Measurements from ENCODE around the gene RTP2.
A peak's percentile ranks its signal among the peaks of the same experiment; 100 is the strongest.

RTP2 gene

DNA sequence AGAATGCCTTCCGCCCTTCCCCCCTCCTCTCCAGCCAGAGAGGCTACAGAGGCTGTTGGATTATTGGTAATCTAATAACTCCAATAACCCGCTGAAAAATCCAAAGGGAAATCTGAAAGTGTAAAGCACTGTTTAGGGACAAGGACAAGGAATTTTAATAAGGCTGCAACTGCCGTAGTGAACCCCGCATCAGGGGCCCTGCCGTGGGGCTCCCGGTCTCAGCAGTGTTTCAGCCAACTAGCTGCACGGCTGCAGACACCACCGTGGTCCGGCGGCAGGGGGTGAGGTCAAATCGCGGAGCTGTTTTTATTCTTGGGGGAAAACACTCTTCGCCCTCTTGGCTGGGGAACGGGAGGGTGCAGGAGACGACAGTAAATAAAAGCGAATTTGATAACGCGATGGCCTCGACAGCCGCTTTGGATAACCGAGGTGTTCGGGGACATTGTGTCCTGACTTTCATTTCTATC lies 36.8 kb upstream of the RTP2 start:
- Histone ChIP-seq H3K36me3 (ENCODE audit: control insufficient read depth in 1 of 2, insufficient read depth in 2 of 2, low read depth in 1 of 2, low read length in 2 of 2) (peaks cover 0 to 7% of the 10 kb centered on the region in 2 experiments), H3K14ac (ENCODE audit: low read length in 2 of 2) (no peak overlapping the region), H3K18ac (ENCODE audit: low read depth in 1 of 2, low read length in 2 of 2) (peak overlapping the region; percentile 85 to 90), H2AFZ (ENCODE audit: low read depth, low read length) (no peak overlapping the region), H3K4me1 (ENCODE audit: control insufficient read depth, insufficient read depth, low read depth, low read length) (peaks cover 22% of the 10 kb centered on the region), H3K4ac (ENCODE audit: low read depth in 1 of 2, low read length in 2 of 2) (peak overlapping the region in 1 of 2 experiments; percentile 42), H3K27me3 (ENCODE audit: control insufficient read depth in 1 of 2, insufficient read depth in 1 of 2, low read length in 2 of 2) (no peaks in the 10 kb centered on the region), H3K27ac (ENCODE audit: low read length, poor library complexity, severe bottlenecking) (peak overlapping the region; percentile 84), H2BK15ac (ENCODE audit: low read depth, poor library complexity, severe bottlenecking) (no peak overlapping the region), H2AK5ac (ENCODE audit: low read length, severe bottlenecking) (no peak overlapping the region), H3K79me1 (replicated peaks; ENCODE audit: low read length, poor library complexity, severe bottlenecking) (peaks cover 15% of the 10 kb centered on the region), H3K4me2 (ENCODE audit: low read length, poor library complexity, severe bottlenecking) (peak overlapping the region; percentile 87), H3K4me3 (ENCODE audit: insufficient read depth in 1 of 2, low read depth in 1 of 2, low read length in 2 of 2) (peak overlapping the region; percentile 43 to 86), H3K9ac (ENCODE audit: low read length) (peak overlapping the region; percentile 100), H3K9me3 (ENCODE audit: control insufficient read depth, low read length) (no peaks in the 10 kb centered on the region), H2BK12ac (ENCODE audit: low read length in 2 of 2) (peak overlapping the region; percentile 68 to 93), H2BK120ac (ENCODE audit: low read depth, low read length) (peak overlapping the region; percentile 71), H3K23ac (ENCODE audit: low read length in 2 of 2) (no peak overlapping the region), H2BK5ac (ENCODE audit: low read depth, low read length, poor library complexity, severe bottlenecking) (no peak overlapping the region), H4K91ac (ENCODE audit: low read length) (no peak overlapping the region), H4K8ac (ENCODE audit: low read length) (no peak overlapping the region)
- WGBS, result 2% methylated on average over 21 of the region's 22 CpGs
- no peak for DNase-seq

DNA sequence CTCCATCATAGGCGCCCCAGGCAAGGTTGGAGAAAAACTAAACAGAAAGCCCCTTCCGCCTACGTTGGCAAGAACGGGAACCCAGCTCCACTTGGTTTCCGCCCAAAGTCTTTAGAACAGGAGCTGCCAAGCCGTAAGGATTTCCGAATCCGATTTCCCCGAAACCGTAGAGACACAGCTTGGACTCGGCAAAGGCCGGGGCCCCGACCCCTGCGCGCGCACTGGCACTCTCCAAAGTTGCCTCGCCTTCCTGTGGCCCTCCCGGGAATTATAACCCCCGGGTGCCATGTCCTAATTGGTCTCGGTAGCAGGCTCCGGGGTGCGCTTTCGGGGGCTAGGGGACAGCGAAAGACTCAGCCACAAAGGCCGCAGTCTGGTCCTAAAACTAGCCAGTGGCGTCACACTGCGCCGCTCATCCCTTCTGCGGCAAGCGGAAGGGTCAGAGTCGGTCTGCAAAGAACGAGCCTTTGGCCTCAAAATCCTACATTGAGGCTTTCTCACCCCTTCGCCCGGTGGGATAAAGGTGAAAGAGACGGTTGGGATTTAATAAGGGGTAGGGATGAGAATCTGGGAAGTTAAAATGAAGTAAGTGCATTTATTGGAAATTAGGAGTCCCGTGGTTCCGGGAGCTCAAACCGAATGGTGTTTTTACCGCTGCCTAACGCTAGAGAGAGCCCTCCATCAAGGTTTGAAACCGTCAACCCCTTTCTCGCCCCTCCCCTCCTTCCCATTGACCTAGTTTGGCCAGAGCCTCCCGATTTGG lies 36.2 kb upstream of the RTP2 start:
- no peaks in the 10 kb centered on the region for H3K9me3 ChIP-seq (ENCODE audit: control insufficient read depth, low read length)
- H2BK5ac ChIP-seq (ENCODE audit: low read depth, low read length, poor library complexity, severe bottlenecking), result peak overlapping the region; percentile 94
- H3K18ac ChIP-seq (ENCODE audit: low read depth in 1 of 2, low read length in 2 of 2), result peak overlapping the region; percentile 47 to 72
- no peak overlapping the region for H2BK15ac ChIP-seq (ENCODE audit: low read depth, poor library complexity, severe bottlenecking)
- H2BK120ac ChIP-seq (ENCODE audit: low read depth, low read length), result peak overlapping the region; percentile 29
- DNase-seq, result peak; percentile 95
- peak overlapping the region in 1 of 2 experiments; percentile 57 for H3K23ac ChIP-seq (ENCODE audit: low read length in 2 of 2)
- peak overlapping the region; percentile 100 for H3K9ac ChIP-seq (ENCODE audit: low read length)
- H3K14ac ChIP-seq (ENCODE audit: low read length in 2 of 2), result peak overlapping the region in 1 of 2 experiments; percentile 9
- H4K91ac ChIP-seq (ENCODE audit: low read length), result peak overlapping the region; percentile 91
- peak overlapping the region; percentile 93 for H4K8ac ChIP-seq (ENCODE audit: low read length)
- peak overlapping the region; percentile 58 to 89 for H3K4ac ChIP-seq (ENCODE audit: low read depth in 1 of 2, low read length in 2 of 2)
- peak overlapping the region; percentile 6 for H2AFZ ChIP-seq (ENCODE audit: low read depth, low read length)
- peaks cover 15% of the 10 kb centered on the region for H3K79me1 ChIP-seq (replicated peaks; ENCODE audit: low read length, poor library complexity, severe bottlenecking)
- peaks cover 22% of the 10 kb centered on the region for H3K4me1 ChIP-seq (ENCODE audit: control insufficient read depth, insufficient read depth, low read depth, low read length)
- H2AK5ac ChIP-seq (ENCODE audit: low read length, severe bottlenecking), result no peak overlapping the region
- H2BK12ac ChIP-seq (ENCODE audit: low read length in 2 of 2), result peak overlapping the region; percentile 27 to 67
- peak overlapping the region; percentile 87 for H3K4me2 ChIP-seq (ENCODE audit: low read length, poor library complexity, severe bottlenecking)
- H3K4me3 ChIP-seq (ENCODE audit: insufficient read depth in 1 of 2, low read depth in 1 of 2, low read length in 2 of 2), result peak overlapping the region; percentile 41 to 86
- H3K27me3 ChIP-seq (ENCODE audit: control insufficient read depth in 1 of 2, insufficient read depth in 1 of 2, low read length in 2 of 2), result no peaks in the 10 kb centered on the region
- peaks cover under 1 to 13% of the 10 kb centered on the region in 2 experiments for H3K36me3 ChIP-seq (ENCODE audit: control insufficient read depth in 1 of 2, insufficient read depth in 2 of 2, low read depth in 1 of 2, low read length in 2 of 2)
- H3K27ac ChIP-seq (ENCODE audit: low read length, poor library complexity, severe bottlenecking), result peak overlapping the region; percentile 82
- 2% methylated on average over 42 of the region's 43 CpGs for WGBS

GRCh38 chr3:187738071-187738330 lies 35.6 kb upstream of the RTP2 start:
- Histone ChIP-seq H3K14ac (ENCODE audit: low read length in 2 of 2) (peak overlapping the region in 1 of 2 experiments; percentile 57), H3K23ac (ENCODE audit: low read length in 2 of 2) (no peak overlapping the region), H2BK120ac (ENCODE audit: low read depth, low read length) (peak overlapping the region; percentile 29), H3K18ac (ENCODE audit: low read depth in 1 of 2, low read length in 2 of 2) (peak overlapping the region; percentile 47 to 74), H2AFZ (ENCODE audit: low read depth, low read length) (no peak overlapping the region), H3K27ac (ENCODE audit: low read length, poor library complexity, severe bottlenecking) (peak overlapping the region; percentile 82), H3K4me2 (ENCODE audit: low read length, poor library complexity, severe bottlenecking) (peak overlapping the region; percentile 87), H3K79me1 (replicated peaks; ENCODE audit: low read length, poor library complexity, severe bottlenecking) (peaks cover 18% of the 10 kb centered on the region), H4K8ac (ENCODE audit: low read length) (peak overlapping the region; percentile 93), H4K91ac (ENCODE audit: low read length) (peak overlapping the region; percentile 91), H3K4me3 (ENCODE audit: insufficient read depth in 1 of 2, low read depth in 1 of 2, low read length in 2 of 2) (peak overlapping the region; percentile 64 to 86), H3K9me3 (ENCODE audit: control insufficient read depth, low read length) (no peaks in the 10 kb centered on the region), H3K36me3 (ENCODE audit: control insufficient read depth in 1 of 2, insufficient read depth in 2 of 2, low read depth in 1 of 2, low read length in 2 of 2) (peaks cover 5 to 18% of the 10 kb centered on the region in 2 experiments), H2BK15ac (ENCODE audit: low read depth, poor library complexity, severe bottlenecking) (no peak overlapping the region), H3K4me1 (ENCODE audit: control insufficient read depth, insufficient read depth, low read depth, low read length) (peaks cover 22% of the 10 kb centered on the region), H3K4ac (ENCODE audit: low read depth in 1 of 2, low read length in 2 of 2) (peak overlapping the region; percentile 58 to 89), H2AK5ac (ENCODE audit: low read length, severe bottlenecking) (no peak overlapping the region), H2BK12ac (ENCODE audit: low read length in 2 of 2) (peak overlapping the region in 1 of 2 experiments; percentile 33), H3K27me3 (ENCODE audit: control insufficient read depth in 1 of 2, insufficient read depth in 1 of 2, low read length in 2 of 2) (no peaks in the 10 kb centered on the region), H3K9ac (ENCODE audit: low read length) (peak overlapping the region; percentile 100), H2BK5ac (ENCODE audit: low read depth, low read length, poor library complexity, severe bottlenecking) (peak overlapping the region; percentile 94)
- WGBS, result 0% methylated on average over 6 of the region's 7 CpGs
- DNase-seq, result no peak

DNA sequence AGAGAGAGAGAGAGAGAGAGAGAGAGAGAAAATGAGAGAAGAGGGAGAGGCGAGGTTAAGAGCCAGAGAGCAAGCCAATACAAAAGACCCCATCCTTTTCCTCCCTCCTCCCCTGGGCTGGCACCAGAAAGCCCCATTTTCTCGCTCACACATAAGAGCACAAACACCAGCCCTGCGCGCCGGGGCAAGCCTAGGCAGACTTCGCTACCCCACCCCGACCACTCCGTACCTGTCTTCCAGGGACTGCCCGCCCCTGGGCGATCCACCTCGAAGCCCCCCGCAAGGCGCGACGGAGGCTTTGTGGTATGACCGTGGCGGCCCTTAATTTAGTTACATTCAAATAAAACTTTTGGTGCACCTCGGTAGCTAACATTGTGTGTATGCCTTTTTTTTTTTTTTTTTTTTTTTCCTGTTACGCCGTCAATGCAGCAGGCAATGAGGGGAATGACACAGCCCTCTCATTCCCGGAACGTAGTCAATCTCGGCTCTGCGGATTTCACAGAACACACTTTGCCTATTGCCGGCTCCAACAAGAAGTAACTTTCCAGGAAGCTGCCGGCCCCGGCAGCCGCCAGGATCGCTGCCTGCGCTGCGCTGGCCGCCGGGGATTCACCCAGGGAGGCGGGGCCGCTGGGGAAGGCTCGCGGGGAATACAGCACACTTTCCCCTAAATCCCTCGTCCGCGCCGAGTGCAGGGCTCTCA lies 35.2 kb upstream of the RTP2 start:
- Histone ChIP-seq H2BK15ac (ENCODE audit: low read depth, poor library complexity, severe bottlenecking) (peak overlapping the region; percentile 90), H3K4me2 (ENCODE audit: low read length, poor library complexity, severe bottlenecking) (peak overlapping the region; percentile 87), H2AFZ (ENCODE audit: low read depth, low read length) (no peak overlapping the region), H3K4me1 (ENCODE audit: control insufficient read depth, insufficient read depth, low read depth, low read length) (peaks cover 22% of the 10 kb centered on the region), H4K8ac (ENCODE audit: low read length) (peak overlapping the region; percentile 86), H2AK5ac (ENCODE audit: low read length, severe bottlenecking) (no peak overlapping the region), H3K9me3 (ENCODE audit: control insufficient read depth, low read length) (no peaks in the 10 kb centered on the region), H4K91ac (ENCODE audit: low read length) (peak overlapping the region; percentile 98), H2BK120ac (ENCODE audit: low read depth, low read length) (peak overlapping the region; percentile 56), H3K18ac (ENCODE audit: low read depth in 1 of 2, low read length in 2 of 2) (peak overlapping the region; percentile 47 to 79), H3K4me3 (ENCODE audit: insufficient read depth in 1 of 2, low read depth in 1 of 2, low read length in 2 of 2) (peak overlapping the region; percentile 64 to 86), H3K23ac (ENCODE audit: low read length in 2 of 2) (no peak overlapping the region), H3K79me1 (replicated peaks; ENCODE audit: low read length, poor library complexity, severe bottlenecking) (peaks cover 17% of the 10 kb centered on the region), H2BK5ac (ENCODE audit: low read depth, low read length, poor library complexity, severe bottlenecking) (peak overlapping the region; percentile 58), H2BK12ac (ENCODE audit: low read length in 2 of 2) (peak overlapping the region; percentile 11 to 33), H3K27me3 (ENCODE audit: control insufficient read depth in 1 of 2, insufficient read depth in 1 of 2, low read length in 2 of 2) (no peaks in the 10 kb centered on the region), H3K9ac (ENCODE audit: low read length) (peak overlapping the region; percentile 100), H3K14ac (ENCODE audit: low read length in 2 of 2) (peak overlapping the region in 1 of 2 experiments; percentile 72), H3K4ac (ENCODE audit: low read depth in 1 of 2, low read length in 2 of 2) (peak overlapping the region; percentile 66 to 89), H3K27ac (ENCODE audit: low read length, poor library complexity, severe bottlenecking) (peak overlapping the region; percentile 82), H3K36me3 (ENCODE audit: control insufficient read depth in 1 of 2, insufficient read depth in 2 of 2, low read depth in 1 of 2, low read length in 2 of 2) (peaks cover 5 to 23% of the 10 kb centered on the region in 2 experiments)
- peak; percentile 91 for DNase-seq
- 4% methylated on average over 25 of the region's 41 CpGs for WGBS

Measured in mesenchymal stem cell (in vitro differentiated cells and primary cell).